Fibroblast of lung (primary cell): Measurements from ENCODE around the gene NUPR1. TPM values are rescaled to one million over a fixed set of nuclear protein-coding genes. Genes with fewer than 3 reads are reported as not detected.

Experiments used
- DNase-seq, 2 donors: peaks; one replicate each; pipeline versions ENCODE4 v3.0.0 to v3.0.0-alpha.2; 2010; ENCODE audit warnings: low read depth in 2 of 2
- H2AFZ ChIP-seq: 2 replicates; pipeline ENCODE4 v1.5.1; 2012; ENCODE audit warnings: low read length, control low read depth, inconsistent platforms
- H3K27ac ChIP-seq: 2 replicates; pipeline ENCODE4 v1.5.1; 2011; ENCODE audit warnings: low read length, control low read depth; ENCODE audit not compliant: insufficient read depth
- H3K27me3 ChIP-seq: 2 replicates; pipeline ENCODE4 v1.5.1; 2011; ENCODE audit warnings: mild to moderate bottlenecking, low read length; ENCODE audit not compliant: control insufficient read depth, insufficient read depth
- H3K36me3 ChIP-seq: 2 replicates; pipeline ENCODE4 v1.5.1; 2011; ENCODE audit warnings: low read length; ENCODE audit not compliant: control insufficient read depth, insufficient read depth
- H3K4me1 ChIP-seq: 2 replicates; pipeline ENCODE4 v1.5.1; 2011; ENCODE audit warnings: low read length; ENCODE audit not compliant: control insufficient read depth, insufficient read depth; ENCODE audit errors: extremely low read depth
- H3K4me2 ChIP-seq: 2 replicates; pipeline ENCODE4 v1.5.1; 2011; ENCODE audit warnings: low read length, control low read depth; ENCODE audit not compliant: insufficient read depth; ENCODE audit errors: extremely low read depth
- H3K4me3 ChIP-seq, 4 experiments: fragments of 200-600 bp in 1 of 4; sonication (generic) in 1 of 4; replicated peaks in 1 of 4; 2 replicates each; pipeline ENCODE4 v1.5.1; 2011 to 2016; ENCODE audit warnings: low read length in 4 of 4, low read depth in 3 of 4, mild to moderate bottlenecking in 3 of 4, control low read depth in 2 of 4, inconsistent platforms in 1 of 4, mixed read lengths in 1 of 4; ENCODE audit not compliant: insufficient read depth in 1 of 4; ENCODE audit errors: control extremely low read depth in 1 of 4
- H3K79me2 ChIP-seq: 2 replicates; pipeline ENCODE4 v1.5.1; 2012; ENCODE audit warnings: mild to moderate bottlenecking, low read length, inconsistent platforms; ENCODE audit not compliant: control insufficient read depth, insufficient read depth
- H3K9ac ChIP-seq: 2 replicates; pipeline ENCODE4 v1.5.1; 2011; ENCODE audit warnings: mild to moderate bottlenecking, low read length, control low read depth; ENCODE audit not compliant: insufficient read depth
- H3K9me3 ChIP-seq: 2 replicates; pipeline ENCODE4 v1.5.1; 2012; ENCODE audit warnings: low read depth, low read length; ENCODE audit not compliant: control insufficient read depth, insufficient read depth
- H4K20me1 ChIP-seq: 2 replicates; pipeline ENCODE4 v1.5.1; 2011; ENCODE audit warnings: low read length; ENCODE audit not compliant: control insufficient read depth, insufficient read depth; ENCODE audit errors: extremely low read depth
- EZH2 ChIP-seq: IDR thresholded peaks from 2 replicates; pipeline ENCODE4 v1.5.1; 2012; ENCODE audit warnings: low read length, control low read depth, mild to moderate bottlenecking; ENCODE audit errors: missing control alignments
- polyA plus RNA-seq, 2 donors: library from polyadenylated mRNA; depleted of rRNA in 1 of 2; stranded (reverse) in 1 of 2; unstranded in 1 of 2; fragments of >200 nt; gene quantifications; 2 replicates each; pipeline ENCODE4 v1.2.1, GENCODE V29; 2011 to 2012; ENCODE audit warnings: missing spikeins in 1 of 2
- total RNA-seq: library from RNA; depleted of rRNA; stranded (reverse); fragments of >200 nt; gene quantifications from 2 replicates; pipeline ENCODE4 v1.2.1, GENCODE V29; 2014
- TF ChIP-seq, protein P1 (sequence below), 2 donors: IDR thresholded peaks in 1 of 2; conservative IDR thresholded peaks in 1 of 2; 1 replicate in 1 of 2; 2 replicates in 1 of 2; pipeline ENCODE4 v1.5.1; 2011 to 2012; ENCODE audit warnings: low read length in 2 of 2, control low read depth in 1 of 2, inconsistent platforms in 1 of 2, low read depth in 1 of 2, mild to moderate bottlenecking in 1 of 2

Gene NUPR1
- total and polyA plus RNA-seq, 2 donors (not counting 1 experiment from before 2014, with no cell fraction given), result 38.0 to 87.0 TPM

DNA sequence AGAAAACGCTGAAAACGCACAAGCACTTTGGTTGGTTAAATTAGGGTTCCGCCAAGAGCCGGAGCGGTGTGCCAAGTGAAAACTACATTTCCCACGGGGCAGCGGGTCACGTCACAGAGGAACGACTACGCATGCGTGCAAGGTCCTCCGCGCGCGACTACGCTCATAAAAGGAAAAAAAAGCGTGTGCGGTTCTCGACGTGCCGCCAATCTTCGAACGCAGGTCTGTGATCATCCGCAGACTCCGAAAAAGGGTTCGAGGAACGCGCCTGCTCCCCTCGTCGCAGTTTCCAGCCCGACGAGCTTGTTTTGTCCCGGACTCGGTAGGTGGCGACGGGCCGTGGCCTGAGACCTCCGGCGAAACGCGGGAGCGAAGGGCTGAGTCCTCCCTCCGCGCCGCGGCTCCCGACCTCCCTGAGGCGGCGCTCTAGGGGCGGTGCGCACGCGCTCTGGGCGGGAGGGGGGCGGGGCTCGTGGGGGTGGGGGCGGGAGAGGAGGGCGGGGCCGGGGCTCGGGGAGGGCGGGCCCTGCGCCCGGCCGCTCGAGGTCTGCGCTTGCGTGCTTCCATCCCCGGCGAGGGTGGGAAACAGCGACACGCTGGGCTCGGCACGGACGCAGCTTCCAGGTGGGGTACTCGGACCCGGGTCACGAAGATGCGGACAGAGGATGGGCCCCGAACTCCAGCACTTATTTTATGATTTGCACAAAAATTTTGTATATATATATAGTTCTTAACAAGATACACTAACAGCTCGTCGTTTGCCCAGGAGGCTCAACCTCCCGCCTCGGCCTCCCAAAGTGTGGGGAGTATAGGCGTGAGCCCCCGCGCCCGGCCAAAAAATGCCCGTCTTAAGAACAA lies 15.2 kb upstream of the NUPR1 start, which contains the start of gene SGF29:
Gene SGF29, plus strand, starts transcription at position 145 of the 858 bp plus-strand sequence. CDS start 27,150 bp downstream, outside the sequence.
- Histone ChIP-seq H2AFZ (peak within 1 kb of the TSS; percentile 96), H3K27ac (peak within 1 kb of the TSS; percentile 90), H3K4me2 (peak within 1 kb of the TSS; percentile 97), H3K4me1 (no peaks in the 10 kb centered on the region), H4K20me1 (no peaks in the 10 kb centered on the region), H3K9ac (peak within 1 kb of the TSS; percentile 81), H3K9me3 (no peaks in the 10 kb centered on the region), H3K36me3 (no peaks in the 10 kb centered on the region), H3K79me2 (no peaks in the 10 kb centered on the region), H3K27me3 (no peaks in the 10 kb centered on the region), H3K4me3 (peak within 1 kb of the TSS; percentile 57 to 87 (median 74))
- TF ChIP-seq, protein P1, sequence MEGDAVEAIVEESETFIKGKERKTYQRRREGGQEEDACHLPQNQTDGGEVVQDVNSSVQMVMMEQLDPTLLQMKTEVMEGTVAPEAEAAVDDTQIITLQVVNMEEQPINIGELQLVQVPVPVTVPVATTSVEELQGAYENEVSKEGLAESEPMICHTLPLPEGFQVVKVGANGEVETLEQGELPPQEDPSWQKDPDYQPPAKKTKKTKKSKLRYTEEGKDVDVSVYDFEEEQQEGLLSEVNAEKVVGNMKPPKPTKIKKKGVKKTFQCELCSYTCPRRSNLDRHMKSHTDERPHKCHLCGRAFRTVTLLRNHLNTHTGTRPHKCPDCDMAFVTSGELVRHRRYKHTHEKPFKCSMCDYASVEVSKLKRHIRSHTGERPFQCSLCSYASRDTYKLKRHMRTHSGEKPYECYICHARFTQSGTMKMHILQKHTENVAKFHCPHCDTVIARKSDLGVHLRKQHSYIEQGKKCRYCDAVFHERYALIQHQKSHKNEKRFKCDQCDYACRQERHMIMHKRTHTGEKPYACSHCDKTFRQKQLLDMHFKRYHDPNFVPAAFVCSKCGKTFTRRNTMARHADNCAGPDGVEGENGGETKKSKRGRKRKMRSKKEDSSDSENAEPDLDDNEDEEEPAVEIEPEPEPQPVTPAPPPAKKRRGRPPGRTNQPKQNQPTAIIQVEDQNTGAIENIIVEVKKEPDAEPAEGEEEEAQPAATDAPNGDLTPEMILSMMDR (conservative IDR thresholded peaks at IDR 0.05 in 1 of 2, IDR thresholded peaks at IDR 0.05 in 1 of 2; ENCODE audit: low read depth in 1 of 2, low read length in 2 of 2), result peak in 1 of 2 donors; percentile 25
- TF ChIP-seq EZH2, result no peak
- DNase-seq, result peak; percentile 83 to 95

- Histone ChIP-seq H3K4me1 (no peaks in the 10 kb centered on the region), H4K20me1 (no peaks in the 10 kb centered on the region), H3K27me3 (no peaks in the 10 kb centered on the region), H3K9me3 (no peaks in the 10 kb centered on the region), H3K4me2 (no peak overlapping the region), H2AFZ (no peak overlapping the region), H3K9ac (no peak overlapping the region), H3K36me3 (no peaks in the 10 kb centered on the region), H3K27ac (no peak overlapping the region), H3K79me2 (no peaks in the 10 kb centered on the region), H3K4me3 (no peak overlapping the region)
- peak; percentile 27 to 69 for DNase-seq
- TF ChIP-seq, protein P1 (conservative IDR thresholded peaks at IDR 0.05 in 1 of 2, IDR thresholded peaks at IDR 0.05 in 1 of 2; ENCODE audit: low read depth in 1 of 2, low read length in 2 of 2), result peak; percentile 54 to 64
- no peak for TF ChIP-seq EZH2
Observed at GRCh38 chr16:28549301-28549899, 10.6 kb upstream of the NUPR1 start.

DNA sequence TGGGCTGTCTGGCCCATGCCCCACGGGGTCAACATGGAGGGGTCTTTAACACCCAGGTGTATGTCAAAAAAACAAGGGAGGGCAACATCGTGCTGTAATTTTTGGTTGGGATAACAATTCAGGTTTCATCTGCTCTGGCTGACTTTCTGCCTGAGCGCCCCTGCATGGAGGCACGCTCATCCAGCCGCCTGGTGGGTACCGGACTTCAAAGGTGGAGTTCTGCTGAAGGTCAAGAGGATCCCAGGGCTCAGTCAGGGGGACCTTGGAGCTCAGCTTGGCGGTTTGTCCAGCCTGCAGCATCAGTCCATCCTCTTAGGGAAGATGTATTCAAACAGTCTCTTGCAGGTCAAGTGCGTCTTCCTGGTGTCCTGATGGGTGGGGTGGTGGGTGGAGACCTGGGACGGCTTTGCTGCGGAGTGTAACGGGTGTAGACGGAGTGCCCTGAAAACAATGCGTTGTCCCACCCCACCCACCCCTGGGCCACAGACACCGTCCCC lies 9.6 kb upstream of the NUPR1 start:
- H3K79me2 ChIP-seq, result no peaks in the 10 kb centered on the region
- H3K4me2 ChIP-seq, result no peak overlapping the region
- H4K20me1 ChIP-seq, result no peaks in the 10 kb centered on the region
- H3K36me3 ChIP-seq, result no peaks in the 10 kb centered on the region
- H3K27ac ChIP-seq, result no peak overlapping the region
- H3K9ac ChIP-seq, result no peak overlapping the region
- TF ChIP-seq EZH2, result no peak
- TF ChIP-seq, protein P1 (conservative IDR thresholded peaks at IDR 0.05 in 1 of 2, IDR thresholded peaks at IDR 0.05 in 1 of 2; ENCODE audit: low read depth in 1 of 2, low read length in 2 of 2), result no peak
- H2AFZ ChIP-seq, result no peak overlapping the region
- H3K4me1 ChIP-seq, result no peaks in the 10 kb centered on the region
- no peak overlapping the region for H3K4me3 ChIP-seq
- no peaks in the 10 kb centered on the region for H3K9me3 ChIP-seq
- DNase-seq, result no peak
- no peaks in the 10 kb centered on the region for H3K27me3 ChIP-seq
